IPS-18a (cell line): Measurements from ENCODE around the gene PCSK1N.

Source experiments
- H3K27ac ChIP-seq: one replicate; pipeline ENCODE4 v1.5.1; 2013; ENCODE audit warnings: low read length
- H3K27me3 ChIP-seq: one replicate; pipeline ENCODE4 v1.6.1; 2013; ENCODE audit warnings: mild to moderate bottlenecking, low read length; ENCODE audit not compliant: control insufficient read depth, insufficient read depth
- H3K36me3 ChIP-seq: one replicate; pipeline ENCODE4 v1.6.1; 2013; ENCODE audit warnings: low read depth, low read length; ENCODE audit not compliant: control insufficient read depth
- H3K4me1 ChIP-seq: one replicate; pipeline ENCODE4 v1.6.1; 2013; ENCODE audit warnings: low read depth, low read length; ENCODE audit not compliant: control insufficient read depth
- H3K4me3 ChIP-seq: one replicate; pipeline ENCODE4 v1.5.1; 2013; ENCODE audit warnings: low read length
- H3K9ac ChIP-seq: one replicate; pipeline ENCODE4 v1.6.1; 2013; ENCODE audit warnings: mild to moderate bottlenecking, low read length, moderate library complexity
- H3K9me3 ChIP-seq: one replicate; pipeline ENCODE4 v1.6.1; 2013; ENCODE audit warnings: low read depth, low read length; ENCODE audit not compliant: control insufficient read depth

The PCSK1N gene

DNA sequence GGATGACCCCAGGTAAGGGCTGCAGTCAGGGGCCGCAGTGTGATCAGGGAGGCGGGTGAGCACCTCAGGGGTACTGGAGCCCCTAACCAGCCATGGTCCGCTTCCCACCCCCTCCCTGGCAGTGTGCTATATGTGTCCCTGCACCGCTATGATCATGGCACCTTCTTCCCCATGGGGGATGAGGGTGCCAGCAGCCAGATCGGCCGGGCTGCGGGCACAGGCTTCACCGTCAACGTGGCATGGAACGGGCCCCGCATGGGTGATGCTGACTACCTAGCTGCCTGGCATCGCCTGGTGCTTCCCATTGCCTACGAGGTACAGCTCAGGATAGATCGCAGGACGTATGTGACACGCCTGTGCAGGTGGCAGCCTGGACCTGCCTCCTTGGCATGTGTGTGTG lies 17.3 kb downstream of the PCSK1N start:
- Histone ChIP-seq H3K4me3 (no peak overlapping the region), H3K9me3 (peaks cover 10% of the 10 kb centered on the region), H3K36me3 (peaks cover 10% of the 10 kb centered on the region), H3K4me1 (no peaks in the 10 kb centered on the region), H3K27me3 (no peaks in the 10 kb centered on the region), H3K27ac (no peak overlapping the region), H3K9ac (no peak overlapping the region)

DNA sequence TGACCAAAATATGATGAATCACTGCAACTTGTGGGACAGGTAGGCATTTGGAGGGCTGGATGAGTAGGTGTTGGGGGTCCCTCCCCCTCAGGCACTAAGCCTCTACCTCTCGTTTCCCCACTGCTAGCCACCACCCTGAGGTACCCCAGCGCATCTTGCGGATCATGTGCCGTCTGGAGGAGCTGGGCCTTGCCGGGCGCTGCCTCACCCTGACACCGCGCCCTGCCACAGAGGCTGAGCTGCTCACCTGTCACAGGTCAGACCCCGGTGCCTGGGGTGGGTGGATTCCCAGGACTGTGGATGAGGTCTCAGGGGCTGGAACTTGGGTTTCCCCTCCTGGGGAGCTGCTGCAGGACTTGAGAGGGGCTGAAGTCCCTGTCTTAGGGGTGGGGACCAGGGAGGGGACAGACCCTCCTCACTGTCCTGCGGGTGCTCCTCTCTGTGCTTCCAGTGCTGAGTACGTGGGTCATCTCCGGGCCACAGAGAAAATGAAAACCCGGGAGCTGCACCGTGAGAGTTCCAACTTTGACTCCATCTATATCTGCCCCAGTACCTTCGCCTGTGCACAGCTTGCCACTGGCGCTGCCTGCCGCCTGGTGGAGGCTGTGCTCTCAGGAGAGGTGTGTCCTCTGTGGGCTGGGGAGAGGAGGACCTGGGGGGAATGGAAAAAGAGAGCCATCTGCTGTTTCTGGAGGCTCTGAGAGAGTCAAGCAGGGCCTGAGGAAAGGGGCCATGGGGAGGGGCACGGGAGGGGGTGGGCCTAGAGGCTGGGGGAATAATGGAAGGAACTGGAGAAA lies 19.2 kb downstream of the PCSK1N start:
- no peak overlapping the region for H3K4me3 ChIP-seq
- no peaks in the 10 kb centered on the region for H3K27me3 ChIP-seq
- no peak overlapping the region for H3K9ac ChIP-seq
- peaks cover 6% of the 10 kb centered on the region for H3K36me3 ChIP-seq
- peaks cover 10% of the 10 kb centered on the region for H3K9me3 ChIP-seq
- no peaks in the 10 kb centered on the region for H3K4me1 ChIP-seq
- no peak overlapping the region for H3K27ac ChIP-seq

DNA sequence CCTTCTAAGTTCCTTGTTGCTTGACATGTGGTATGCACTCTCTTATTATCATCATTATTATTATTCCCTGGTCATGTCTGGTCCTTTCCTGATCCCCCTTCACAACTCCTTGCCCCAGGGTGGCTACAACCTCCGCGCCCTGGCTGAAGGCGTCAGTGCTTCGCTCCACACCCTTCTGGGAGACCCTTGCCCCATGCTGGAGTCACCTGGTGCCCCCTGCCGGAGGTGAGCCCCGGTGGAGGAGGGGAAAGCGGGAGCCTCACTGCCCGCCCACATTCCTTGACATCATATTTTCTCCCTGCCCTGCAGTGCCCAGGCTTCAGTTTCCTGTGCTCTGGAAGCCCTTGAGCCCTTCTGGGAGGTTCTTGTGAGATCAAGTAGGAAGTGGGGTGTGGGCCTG lies 20.1 kb downstream of the PCSK1N start:
- no peaks in the 10 kb centered on the region for H3K27me3 ChIP-seq
- H3K9ac ChIP-seq: no peak overlapping the region
- no peak overlapping the region for H3K27ac ChIP-seq
- H3K4me1 ChIP-seq: no peaks in the 10 kb centered on the region
- no peak overlapping the region for H3K4me3 ChIP-seq
- H3K9me3 ChIP-seq: peaks cover 10% of the 10 kb centered on the region
- peaks cover 6% of the 10 kb centered on the region for H3K36me3 ChIP-seq

DNA sequence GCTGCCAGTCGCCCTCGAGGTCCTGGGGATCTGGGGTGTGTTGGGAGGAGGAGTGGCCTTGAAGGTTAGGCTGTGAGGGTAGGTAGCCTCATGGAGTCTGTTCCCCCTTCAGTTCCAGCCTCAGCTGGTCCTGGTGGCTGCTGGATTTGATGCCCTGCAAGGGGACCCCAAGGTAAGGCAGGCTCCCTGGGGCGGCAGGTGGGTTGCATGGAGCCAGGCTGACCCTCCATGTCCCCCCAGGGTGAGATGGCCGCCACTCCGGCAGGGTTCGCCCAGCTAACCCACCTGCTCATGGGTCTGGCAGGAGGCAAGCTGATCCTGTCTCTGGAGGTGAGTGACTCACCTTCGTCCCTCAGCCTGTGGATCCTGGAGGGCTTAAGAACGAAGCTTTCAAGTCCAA lies 20.7 kb downstream of the PCSK1N start:
- H3K27ac ChIP-seq: no peak overlapping the region
- no peaks in the 10 kb centered on the region for H3K27me3 ChIP-seq
- peaks cover 6% of the 10 kb centered on the region for H3K36me3 ChIP-seq
- H3K9ac ChIP-seq: no peak overlapping the region
- no peak overlapping the region for H3K4me3 ChIP-seq
- H3K9me3 ChIP-seq: peaks cover 10% of the 10 kb centered on the region
- no peaks in the 10 kb centered on the region for H3K4me1 ChIP-seq

DNA sequence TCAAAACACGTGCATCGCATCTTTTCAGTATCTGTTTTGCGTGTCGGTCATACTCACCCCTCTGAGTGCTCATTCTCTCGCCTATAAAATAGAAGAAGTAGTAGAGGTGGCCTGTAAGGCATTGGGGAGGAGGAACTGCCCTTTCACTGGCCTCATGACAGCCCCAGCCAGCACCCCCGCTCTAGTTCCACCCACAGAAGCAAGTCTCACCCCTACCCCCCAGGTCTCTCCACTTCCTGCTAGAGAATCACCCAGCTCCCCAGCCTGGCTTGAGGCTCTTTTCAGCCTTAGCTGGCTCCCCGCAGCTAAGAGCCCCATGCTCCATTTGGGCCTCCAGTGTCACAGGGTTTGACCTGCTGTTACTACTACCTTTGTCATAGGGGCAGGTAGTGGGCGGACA lies 21.8 kb downstream of the PCSK1N start:
- no peaks in the 10 kb centered on the region for H3K27me3 ChIP-seq
- peaks cover 6% of the 10 kb centered on the region for H3K36me3 ChIP-seq
- no peak overlapping the region for H3K9ac ChIP-seq
- H3K4me1 ChIP-seq: no peaks in the 10 kb centered on the region
- H3K27ac ChIP-seq: no peak overlapping the region
- H3K9me3 ChIP-seq: peaks cover 10% of the 10 kb centered on the region
- H3K4me3 ChIP-seq: no peak overlapping the region

DNA sequence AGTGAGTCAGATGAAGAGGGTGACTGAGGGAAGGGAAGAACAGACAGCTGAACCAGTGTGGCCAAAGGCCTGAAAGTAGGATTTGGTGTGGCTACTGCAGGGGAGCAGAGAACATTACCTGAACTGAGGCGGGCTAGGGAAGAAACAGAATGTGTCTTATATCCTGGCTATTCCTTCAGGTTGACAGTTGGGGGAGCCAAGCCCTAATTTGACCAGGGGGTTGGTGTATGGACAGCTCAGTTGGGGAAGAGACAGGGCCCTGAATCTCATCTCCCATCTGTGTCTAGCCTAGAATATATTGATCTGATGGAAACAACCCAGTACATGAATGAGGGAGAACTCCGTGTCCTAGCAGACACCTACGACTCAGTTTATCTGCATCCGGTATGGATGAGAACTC lies 29.3 kb downstream of the PCSK1N start:
- no peak overlapping the region for H3K27ac ChIP-seq
- H3K4me1 ChIP-seq: no peaks in the 10 kb centered on the region
- no peaks in the 10 kb centered on the region for H3K27me3 ChIP-seq
- peaks cover 10% of the 10 kb centered on the region for H3K9me3 ChIP-seq
- H3K36me3 ChIP-seq: peaks cover 4% of the 10 kb centered on the region
- no peak overlapping the region for H3K9ac ChIP-seq
- no peak overlapping the region for H3K4me3 ChIP-seq

DNA sequence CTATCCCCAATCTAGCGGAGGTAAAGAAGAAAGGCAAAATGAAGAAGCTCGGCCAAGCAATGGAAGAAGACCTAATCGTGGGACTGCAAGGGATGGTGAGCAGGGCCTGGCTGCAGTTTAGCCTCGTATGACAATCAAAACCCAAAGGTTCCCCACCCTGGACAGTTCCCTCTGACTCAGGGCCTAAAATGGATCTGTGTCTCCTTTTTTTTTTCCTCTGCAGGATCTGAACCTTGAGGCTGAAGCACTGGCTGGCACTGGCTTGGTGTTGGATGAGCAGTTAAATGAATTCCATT lies 32.6 kb downstream of the PCSK1N start:
- H3K27me3 ChIP-seq: no peaks in the 10 kb centered on the region
- no peaks in the 10 kb centered on the region for H3K4me1 ChIP-seq
- H3K4me3 ChIP-seq: peak overlapping the region; percentile 73
- H3K9me3 ChIP-seq: peaks cover 13% of the 10 kb centered on the region
- H3K36me3 ChIP-seq: peaks cover 4% of the 10 kb centered on the region
- H3K27ac ChIP-seq: no peak overlapping the region
- peak overlapping the region; percentile 51 for H3K9ac ChIP-seq

DNA sequence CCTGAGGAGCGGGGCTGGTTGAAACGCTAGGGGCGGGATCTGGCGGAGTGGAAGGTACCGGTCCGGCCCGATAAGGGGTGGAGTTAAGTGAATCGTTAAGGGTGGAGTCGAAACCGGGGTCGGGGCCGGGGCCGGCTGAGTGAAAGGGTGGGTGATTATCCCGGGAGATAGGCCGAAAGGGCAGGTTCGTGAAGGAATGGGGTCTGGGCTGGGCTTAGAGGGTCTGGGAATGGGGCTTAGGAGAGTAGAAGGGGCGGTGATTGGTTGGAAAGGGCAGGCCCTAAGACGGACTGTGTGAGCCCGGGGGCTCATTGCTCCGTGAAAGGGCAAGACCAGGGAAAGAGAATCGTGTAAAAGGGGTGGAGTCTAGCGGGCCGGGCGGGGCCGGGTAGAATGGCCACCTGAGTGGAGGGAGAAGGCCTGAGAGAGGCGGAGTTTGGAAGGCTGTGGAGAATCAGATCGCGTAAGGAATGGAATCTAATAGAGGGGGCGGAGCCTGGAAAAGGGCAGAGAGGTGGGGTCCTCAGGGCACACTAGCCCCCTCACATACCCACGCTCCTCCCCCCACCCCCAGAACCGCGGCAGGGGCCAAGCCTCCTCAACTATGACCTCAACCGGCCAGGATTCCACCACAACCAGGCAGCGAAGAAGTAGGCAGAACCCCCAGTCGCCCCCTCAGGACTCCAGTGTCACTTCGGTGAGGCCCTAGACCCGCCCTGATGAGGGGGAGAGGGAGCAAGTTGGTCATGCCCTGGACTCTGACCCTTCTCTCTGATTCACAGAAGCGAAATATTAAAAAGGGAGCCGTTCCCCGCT lies 33.1 kb downstream of the PCSK1N start:
- Histone ChIP-seq H3K4me3 (peak overlapping the region; percentile 73), H3K27me3 (no peaks in the 10 kb centered on the region), H3K4me1 (no peaks in the 10 kb centered on the region), H3K9me3 (peaks cover 13% of the 10 kb centered on the region), H3K36me3 (peaks cover 4% of the 10 kb centered on the region), H3K9ac (peak overlapping the region; percentile 81), H3K27ac (peak overlapping the region; percentile 35)

DNA sequence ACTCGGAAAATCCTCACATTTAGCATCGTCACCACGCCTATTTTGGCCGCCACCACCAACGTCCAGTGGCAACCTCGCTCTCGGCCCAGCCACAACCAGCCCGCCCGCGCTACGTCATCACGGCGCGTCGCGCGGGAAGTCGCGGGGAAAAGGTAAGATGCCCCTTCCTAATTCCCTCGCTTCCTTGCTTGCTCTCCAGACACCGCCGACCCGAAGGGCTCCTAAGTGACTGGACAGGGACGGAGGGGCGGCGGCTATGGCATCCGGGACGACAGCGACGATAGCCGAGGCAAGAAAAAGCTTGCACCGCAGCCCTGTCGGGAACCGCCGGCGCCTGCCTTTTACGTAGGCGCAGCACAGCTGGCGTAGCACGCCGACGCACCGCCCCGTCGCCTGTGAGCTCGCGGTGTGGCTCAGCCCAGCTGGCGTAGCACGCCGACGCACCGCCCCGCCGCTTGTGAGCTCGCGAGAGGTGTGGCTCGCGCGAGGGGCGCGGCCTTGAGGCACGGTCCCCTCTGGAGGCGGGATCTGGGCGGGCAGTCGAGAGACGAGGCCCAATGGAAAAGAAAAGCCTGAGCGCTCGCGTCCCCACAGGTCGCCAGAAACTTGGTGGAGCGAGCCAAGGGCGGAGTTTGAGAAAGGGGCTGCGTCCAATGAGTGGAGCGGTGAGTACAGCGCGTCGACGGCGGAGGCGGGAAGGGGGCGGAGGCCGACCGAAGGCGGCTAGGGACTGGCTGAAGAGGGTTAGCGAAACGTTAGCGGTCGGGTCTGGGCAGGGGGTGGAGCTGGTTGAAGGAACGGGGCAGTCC lies 33.9 kb downstream of the PCSK1N start, which contains the start of gene HDAC6:
TSS of gene HDAC6 (plus strand) at position 788 of the 809 bp plus-strand sequence. CDS start 626 bp downstream, outside the sequence.
- H3K4me3 ChIP-seq: peak within 1 kb of the TSS; percentile 82
- peak within 1 kb of the TSS; percentile 89 for H3K9ac ChIP-seq
- H3K36me3 ChIP-seq: peaks cover 4% of the 10 kb centered on the region
- H3K27me3 ChIP-seq: no peaks in the 10 kb centered on the region
- no peaks in the 10 kb centered on the region for H3K4me1 ChIP-seq
- H3K9me3 ChIP-seq: peaks cover 13% of the 10 kb centered on the region
- peak within 1 kb of the TSS; percentile 67 for H3K27ac ChIP-seq

DNA sequence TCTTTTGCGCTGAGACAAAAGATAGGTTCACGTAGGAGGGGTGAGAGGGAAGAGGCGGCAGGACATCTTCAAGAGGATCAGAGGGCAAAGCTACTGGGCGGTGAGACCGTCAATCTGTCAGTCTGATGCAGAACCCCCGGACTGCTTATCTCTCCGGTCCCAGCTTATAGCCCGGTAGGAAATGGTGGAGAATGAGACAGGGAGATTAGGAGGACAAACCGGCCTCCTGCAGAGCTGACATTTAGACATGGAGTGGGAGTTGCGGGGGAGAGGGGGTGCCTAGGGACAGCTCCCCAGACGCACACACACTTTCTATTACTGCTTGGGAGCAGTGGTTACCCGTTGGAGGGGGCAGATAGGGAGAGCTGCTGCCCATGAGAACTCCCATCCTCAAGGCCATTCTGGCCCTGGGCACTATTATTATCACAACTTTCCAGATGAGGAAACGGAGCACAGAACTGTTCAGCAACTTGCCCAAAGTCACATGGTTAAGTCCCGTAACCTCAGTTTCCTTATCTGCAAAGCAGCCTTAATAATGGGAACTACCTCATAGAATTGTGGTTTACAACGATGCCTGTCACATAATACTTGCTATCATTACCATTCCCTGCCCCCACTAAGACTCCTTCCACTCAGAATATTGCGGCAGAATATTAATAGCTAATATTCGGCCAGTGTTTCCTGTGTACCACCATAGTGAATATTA lies 34.7 kb downstream of the PCSK1N start:
- H3K27me3 ChIP-seq: no peaks in the 10 kb centered on the region
- H3K27ac ChIP-seq: peak overlapping the region; percentile 67
- H3K4me3 ChIP-seq: peak overlapping the region; percentile 82
- H3K4me1 ChIP-seq: no peaks in the 10 kb centered on the region
- peaks cover 11% of the 10 kb centered on the region for H3K9me3 ChIP-seq
- peaks cover 2% of the 10 kb centered on the region for H3K36me3 ChIP-seq
- peak overlapping the region; percentile 89 for H3K9ac ChIP-seq

DNA sequence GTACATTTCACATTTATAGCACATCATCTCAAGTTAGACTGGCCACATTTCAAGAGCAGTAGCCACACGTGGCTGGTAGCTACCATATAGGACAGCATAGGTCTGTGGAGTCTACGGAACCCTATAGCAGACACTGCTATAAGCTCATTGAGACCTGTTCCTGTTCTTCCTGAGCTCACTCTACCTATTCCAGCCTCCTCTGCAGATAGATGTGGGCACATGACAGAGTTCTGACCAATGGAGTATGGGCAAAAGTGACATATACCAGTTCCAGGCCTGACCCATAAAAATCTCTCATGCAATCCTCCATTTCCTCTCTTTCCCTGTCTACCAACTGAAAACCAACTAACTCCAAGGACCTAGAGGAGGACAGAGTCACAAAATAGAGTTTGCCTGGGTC lies 37.1 kb downstream of the PCSK1N start:
- H3K27ac ChIP-seq: no peak overlapping the region
- H3K4me1 ChIP-seq: no peaks in the 10 kb centered on the region
- peaks cover 12% of the 10 kb centered on the region for H3K9me3 ChIP-seq
- no peaks in the 10 kb centered on the region for H3K36me3 ChIP-seq
- no peaks in the 10 kb centered on the region for H3K27me3 ChIP-seq
- H3K9ac ChIP-seq: no peak overlapping the region
- no peak overlapping the region for H3K4me3 ChIP-seq
